Activated CD8-positive, alpha-beta memory T cell treated with anti-CD3 and anti-CD28 coated beads for 1 hour (primary cell): Measurements from ENCODE around the gene DNAH14.
"Not testable (repeated sequence)": the region's sequence is repeated elsewhere in the genome, so short reads cannot be mapped to it uniquely, and the experiment has no call there.

Experiments
- DNase-seq, 2 donors: peaks; one replicate each; pipeline ENCODE4 v3.0.0-alpha.2; 2020; ENCODE audit warnings: low read depth in 1 of 2; ENCODE audit errors: extremely low read depth in 1 of 2

Gene DNAH14

GRCh38 chr1:225143001-225143400, 213.5 kb downstream of the DNAH14 start:
- no peak for DNase-seq

- no peak for DNase-seq
These were observed 217.0 kb downstream of the DNAH14 start for GRCh38 chr1:225146478-225146877.

- DNase-seq, result not testable (repeated sequence)
These were observed 218.3 kb downstream of the DNAH14 start for GRCh38 chr1:225147791-225148190.

GRCh38 chr1:225152061-225152460, 222.6 kb downstream of the DNAH14 start:
- no peak for DNase-seq

GRCh38 chr1:225155555-225155954, 226.1 kb downstream of the DNAH14 start:
- DNase-seq, result no peak

- DNase-seq, result no peak
These were observed 226.8 kb downstream of the DNAH14 start for GRCh38 chr1:225156254-225156653.

GRCh38 chr1:225158291-225158690, 228.8 kb downstream of the DNAH14 start:
- no peak for DNase-seq

GRCh38 chr1:225159793-225160192, 230.3 kb downstream of the DNAH14 start:
- DNase-seq, result no peak

- not testable (repeated sequence) for DNase-seq
These were observed 247.9 kb downstream of the DNAH14 start for GRCh38 chr1:225177409-225177808.

GRCh38 chr1:225179686-225180085, 250.2 kb downstream of the DNAH14 start:
- no peak for DNase-seq

- DNase-seq, result no peak
These were observed 253.2 kb downstream of the DNAH14 start for GRCh38 chr1:225182716-225183115.

- DNase-seq, result no peak
These were observed 261.8 kb downstream of the DNAH14 start for GRCh38 chr1:225191199-225191753.

GRCh38 chr1:225201447-225201846, 272.0 kb downstream of the DNAH14 start:
- DNase-seq, result no peak

GRCh38 chr1:225207791-225208190, 278.3 kb downstream of the DNAH14 start:
- DNase-seq, result no peak

GRCh38 chr1:225209153-225209552, 279.7 kb downstream of the DNAH14 start:
- DNase-seq, result no peak

GRCh38 chr1:225210180-225210579, 280.7 kb downstream of the DNAH14 start:
- not testable (repeated sequence) for DNase-seq

- not testable (repeated sequence) for DNase-seq
These were observed 282.4 kb downstream of the DNAH14 start for GRCh38 chr1:225211694-225212442.

GRCh38 chr1:225224287-225224686, 294.8 kb downstream of the DNAH14 start:
- DNase-seq, result no peak

GRCh38 chr1:225225681-225226080, 296.2 kb downstream of the DNAH14 start:
- no peak for DNase-seq

GRCh38 chr1:225228871-225229303, 299.4 kb downstream of the DNAH14 start:
- no peak for DNase-seq

GRCh38 chr1:225229429-225229828, 300.0 kb downstream of the DNAH14 start:
- DNase-seq, result not testable (repeated sequence)

- DNase-seq, result no peak
These were observed 301.0 kb downstream of the DNAH14 start for GRCh38 chr1:225230483-225230882.
